Stomach (tissue), 9 donors: ENCODE data around the gene DEPDC1B. TPM values are rescaled to one million over a fixed set of nuclear protein-coding genes. Genes with fewer than 3 reads are reported as not detected.

ENCODE experiments used
- DNase-seq, 2 donors: peaks; one replicate each; pipeline versions ENCODE4 v3.0.0 to v3.0.0-alpha.2; 2013 to 2019
- H3K27ac ChIP-seq, 5 donors: fragments of 200-600 bp in 4 of 5; sonication (generic) in 4 of 5; one replicate each; pipeline ENCODE4 v1.5.1; 2013 to 2019; ENCODE audit warnings: mild to moderate bottlenecking in 1 of 5, moderate library complexity in 1 of 5
- H3K27me3 ChIP-seq, 3 donors: fragments of 200-600 bp; sonication (generic); one replicate each; pipeline ENCODE4 v1.5.1; 2017 to 2019; ENCODE audit warnings: mixed run types in 1 of 3
- H3K36me3 ChIP-seq, 4 donors: fragments of 200-600 bp; sonication (generic); 1 replicate in 3 of 4; 2 replicates in 1 of 4; pipeline ENCODE4 v1.5.1; 2016 to 2019
- H3K4me1 ChIP-seq, 4 donors: fragments of 200-600 bp; sonication (generic); one replicate each; pipeline ENCODE4 v1.5.1; 2016 to 2019
- H3K4me3 ChIP-seq, 4 donors: fragments of 200-600 bp; sonication (generic) in 3 of 4; one replicate each; pipeline ENCODE4 v1.5.1; 2016 to 2019; ENCODE audit warnings: mild to moderate bottlenecking in 1 of 4
- H3K9me3 ChIP-seq, 4 donors: fragments of 200-600 bp; sonication (generic); one replicate each; pipeline ENCODE4 v1.5.1; 2016 to 2019
- EP300 ChIP-seq: sonication (generic); formaldehyde crosslinking; IDR thresholded peaks from one replicate; pipeline ENCODE4 v1.6.1; 2017; ENCODE audit warnings: antibody characterized with exemption
- POLR2A ChIP-seq, 4 donors: fragments of 450-650 bp; IDR thresholded peaks; one replicate each; pipeline ENCODE4 v1.6.1; 2016; ENCODE audit warnings: antibody characterized with exemption in 4 of 4, control low read depth in 2 of 4, mild to moderate bottlenecking in 1 of 4, moderate library complexity in 1 of 4
- POLR2AphosphoS5 ChIP-seq, 3 donors: sonication (generic); formaldehyde crosslinking; IDR thresholded peaks; one replicate each; pipeline ENCODE4 v1.6.1; 2016; ENCODE audit warnings: antibody characterized with exemption in 3 of 3
- WGBS, 5 donors: extraction: QIAGEN DNeasy Blood & Tissue Kit in 3 of 5; methylation state at CpG; one replicate each; pipeline versions ENCODE4 v1.1.5 to v1.1.7; 2013 to 2018; 5-methylcytosine and 5-hydroxymethylcytosine counted together
- intact Hi-C: fragments of 100-400 bp; cut with DNase I; formaldehyde crosslinking; loops from one replicate; pipeline ENCODE4 v1.15.1; 2023; ENCODE audit warnings: low total_unique reads
- polyA plus RNA-seq, 3 donors: library from polyadenylated mRNA; stranded (reverse); fragments of 200-250 nt; gene quantifications; one replicate each; pipeline ENCODE4 v1.2.3, GENCODE V29; 2013
- total RNA-seq, 5 donors: library from RNA; depleted of rRNA; stranded (reverse); fragments of >200 nt; gene quantifications; one replicate each; pipeline versions ENCODE4 v1.1.0 to v1.2.3, GENCODE V29; 2014 to 2016
- TF ChIP-seq, protein P1 (sequence below), 7 experiments: fragments of 450-650 bp in 4 of 7; fragments of 200-600 bp in 3 of 7; sonication (generic) in 3 of 7; IDR thresholded peaks; one replicate each; pipeline ENCODE4 v1.5.1; 2016 to 2019; ENCODE audit warnings: antibody characterized with exemption in 7 of 7, control low read depth in 2 of 7, mild to moderate bottlenecking in 1 of 7
- donor health status: healthy with polysubstance abuse.
- donor health status: Bipolar disorder and iron deficiency.
- donor health status: healthy.

Gene DEPDC1B
- total and polyA plus RNA-seq, 8 donors: 0.14 to 40.6 (median 1.9) TPM; not detected in 1

DNA sequence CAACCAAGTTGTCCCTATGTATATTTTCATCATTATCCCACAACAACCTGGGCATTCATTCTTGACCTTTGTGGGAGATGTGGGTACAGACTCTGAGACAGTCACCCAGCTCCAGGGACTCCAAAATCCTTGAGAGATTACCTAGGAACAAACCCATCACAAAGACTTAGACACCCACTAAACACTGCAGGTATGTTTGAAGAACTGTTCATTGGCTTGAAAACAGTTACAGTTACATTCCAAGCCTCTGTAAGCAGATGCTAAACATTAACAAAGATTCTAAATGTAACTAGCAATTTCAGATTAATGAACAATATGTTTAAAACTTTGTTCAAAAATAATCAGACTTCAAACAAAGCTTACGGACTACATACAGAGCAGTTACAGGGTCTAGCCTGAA lies 24.7 kb downstream of the DEPDC1B start:
- Histone ChIP-seq H3K27me3 (no peaks in the 10 kb centered on the region), H3K9me3 (no peaks in the 10 kb centered on the region), H3K4me1 (peaks cover 0 to 30% (median 12%) of the 10 kb centered on the region in 4 donors), H3K4me3 (no peak overlapping the region), H3K27ac (no peak overlapping the region), H3K36me3 (no peaks in the 10 kb centered on the region)
- no peak for DNase-seq
- 58 to 80% (median 61%) methylated on average over 1 of the region's 1 CpG for whole genome bisulfite sequencing, 5 donors
- TF ChIP-seq POLR2AphosphoS5 (IDR thresholded peaks at IDR 0.05) (no peak), EP300 (no peak), POLR2A (IDR thresholded peaks at IDR 0.05) (no peak)
- TF ChIP-seq, protein P1, sequence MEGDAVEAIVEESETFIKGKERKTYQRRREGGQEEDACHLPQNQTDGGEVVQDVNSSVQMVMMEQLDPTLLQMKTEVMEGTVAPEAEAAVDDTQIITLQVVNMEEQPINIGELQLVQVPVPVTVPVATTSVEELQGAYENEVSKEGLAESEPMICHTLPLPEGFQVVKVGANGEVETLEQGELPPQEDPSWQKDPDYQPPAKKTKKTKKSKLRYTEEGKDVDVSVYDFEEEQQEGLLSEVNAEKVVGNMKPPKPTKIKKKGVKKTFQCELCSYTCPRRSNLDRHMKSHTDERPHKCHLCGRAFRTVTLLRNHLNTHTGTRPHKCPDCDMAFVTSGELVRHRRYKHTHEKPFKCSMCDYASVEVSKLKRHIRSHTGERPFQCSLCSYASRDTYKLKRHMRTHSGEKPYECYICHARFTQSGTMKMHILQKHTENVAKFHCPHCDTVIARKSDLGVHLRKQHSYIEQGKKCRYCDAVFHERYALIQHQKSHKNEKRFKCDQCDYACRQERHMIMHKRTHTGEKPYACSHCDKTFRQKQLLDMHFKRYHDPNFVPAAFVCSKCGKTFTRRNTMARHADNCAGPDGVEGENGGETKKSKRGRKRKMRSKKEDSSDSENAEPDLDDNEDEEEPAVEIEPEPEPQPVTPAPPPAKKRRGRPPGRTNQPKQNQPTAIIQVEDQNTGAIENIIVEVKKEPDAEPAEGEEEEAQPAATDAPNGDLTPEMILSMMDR (IDR thresholded peaks at IDR 0.05): no peak
- intact Hi-C loops: no loop called here

DNA sequence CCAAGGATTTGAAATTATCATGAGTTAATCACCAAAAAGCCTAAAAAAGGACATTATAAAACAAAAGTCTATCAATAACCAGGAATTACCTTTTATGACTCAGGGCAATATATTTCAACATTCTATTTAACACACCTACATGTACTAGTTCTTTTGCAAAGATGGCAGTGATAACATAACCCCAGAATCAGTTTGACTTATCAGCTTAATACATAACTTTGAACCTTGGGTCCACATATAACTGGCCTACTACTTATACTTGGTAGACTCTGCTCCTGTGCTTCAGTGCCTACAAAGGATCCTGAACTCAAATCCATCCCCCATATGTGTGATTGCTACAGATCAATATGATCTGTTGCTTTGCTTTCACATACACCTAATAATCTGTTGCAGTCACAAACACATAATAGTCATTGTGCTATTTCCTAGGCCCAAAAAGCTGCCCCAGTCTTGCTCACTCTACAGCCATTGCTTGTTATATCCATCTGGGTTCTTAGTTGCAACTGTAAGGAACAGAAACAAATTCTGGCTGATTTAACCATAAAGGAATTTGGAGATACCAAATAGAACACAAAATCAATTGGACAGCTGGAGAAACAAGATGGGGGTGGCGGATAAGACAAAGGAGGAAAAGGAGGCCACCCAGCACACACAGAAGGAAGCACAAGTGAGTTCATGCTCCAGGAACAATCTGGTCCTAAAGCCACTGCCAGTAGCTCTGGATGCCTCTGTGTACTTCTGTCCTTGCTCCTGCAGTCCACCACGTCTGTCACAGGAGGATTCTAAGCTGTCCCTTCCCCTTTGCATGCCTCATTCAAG lies 25.5 kb downstream of the DEPDC1B start:
- Histone ChIP-seq H3K4me3 (no peak overlapping the region), H3K4me1 (peaks cover 0 to 30% (median 13%) of the 10 kb centered on the region in 4 donors), H3K9me3 (no peaks in the 10 kb centered on the region), H3K27ac (no peak overlapping the region), H3K36me3 (no peaks in the 10 kb centered on the region), H3K27me3 (no peaks in the 10 kb centered on the region)
- no peak for TF ChIP-seq EP300
- no peak for TF ChIP-seq POLR2AphosphoS5 (IDR thresholded peaks at IDR 0.05)
- no peak for TF ChIP-seq POLR2A (IDR thresholded peaks at IDR 0.05)
- TF ChIP-seq, protein P1 (IDR thresholded peaks at IDR 0.05): no peak
- DNase-seq: no peak
- 69 to 83% (median 76%) methylated on average over 2 of the region's 2 CpGs for WGBS, 5 donors
- intact Hi-C loops: no loop called here

DNA sequence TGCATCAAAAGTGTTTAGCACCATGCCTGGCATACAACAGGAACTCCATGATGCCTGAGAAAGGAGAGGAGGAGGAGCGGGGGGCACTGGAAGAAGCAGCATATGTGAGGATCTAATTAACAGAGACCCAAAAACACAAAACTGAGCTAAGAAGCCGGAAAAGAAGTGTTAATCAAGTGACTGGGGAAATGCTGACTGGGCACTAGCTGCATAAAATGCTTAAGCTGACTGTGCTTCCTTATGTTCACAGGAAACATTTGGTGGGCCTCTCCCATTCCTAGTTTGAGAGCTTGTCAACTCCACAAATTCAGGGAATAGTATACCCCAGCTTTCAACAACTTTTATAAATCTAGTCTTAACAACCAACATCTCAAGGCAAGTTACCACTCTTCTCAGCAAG lies 26.6 kb downstream of the DEPDC1B start:
- Histone ChIP-seq H3K27me3 (no peaks in the 10 kb centered on the region), H3K27ac (peak overlapping the region in 1 of 5 donors; percentile 14), H3K9me3 (no peaks in the 10 kb centered on the region), H3K36me3 (no peaks in the 10 kb centered on the region), H3K4me1 (peaks cover 0 to 36% (median 14%) of the 10 kb centered on the region in 4 donors), H3K4me3 (no peak overlapping the region)
- 55 to 67% (median 63%) methylated on average over 2 of the region's 2 CpGs for WGBS, 5 donors
- DNase-seq: peak in 1 of 2 donors; percentile 51
- no peak for TF ChIP-seq POLR2AphosphoS5 (IDR thresholded peaks at IDR 0.05)
- TF ChIP-seq, protein P1 (IDR thresholded peaks at IDR 0.05): no peak
- TF ChIP-seq EP300: no peak
- TF ChIP-seq POLR2A (IDR thresholded peaks at IDR 0.05): no peak
- intact Hi-C loops: no loop called here

DNA sequence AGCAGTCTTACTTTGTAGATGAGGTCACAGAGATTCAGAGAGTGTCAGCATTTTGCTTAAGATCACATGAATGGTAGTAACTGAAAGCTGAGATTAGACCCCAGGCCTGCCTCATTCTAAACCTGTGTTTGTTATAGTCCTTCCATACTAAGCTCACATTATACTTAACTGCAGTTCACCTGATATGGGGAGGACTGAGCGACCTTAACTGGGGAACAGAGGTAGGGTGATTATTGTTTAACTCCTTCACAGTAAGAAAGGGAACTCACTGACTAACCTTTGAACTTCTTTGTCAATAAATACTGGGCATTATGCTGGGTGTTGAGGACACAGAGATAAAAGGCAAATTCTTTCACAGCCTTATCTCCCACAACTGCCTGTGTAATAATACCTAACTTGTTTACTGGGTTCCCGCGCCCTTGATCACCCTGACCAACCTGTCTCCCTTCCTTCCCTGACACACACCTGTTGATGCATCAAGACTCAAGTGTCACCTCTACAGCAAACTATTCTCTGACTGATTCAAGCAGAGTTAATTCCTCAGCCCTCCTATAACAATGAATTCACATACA lies 27.2 kb downstream of the DEPDC1B start:
- WGBS, 5 donors: 37 to 61% (median 41%) methylated on average over 3 of the region's 3 CpGs
- peak; percentile 34 to 63 for DNase-seq
- intact Hi-C loops: no loop called here
- Histone ChIP-seq H3K9me3 (no peaks in the 10 kb centered on the region), H3K36me3 (no peaks in the 10 kb centered on the region), H3K27me3 (no peaks in the 10 kb centered on the region), H3K4me1 (peaks cover 0 to 36% (median 14%) of the 10 kb centered on the region in 4 donors), H3K27ac (peak overlapping the region in 3 of 5 donors; percentile 14 to 39 (median 17)), H3K4me3 (no peak overlapping the region)
- peak in 2 of 3 donors; percentile 30 for TF ChIP-seq POLR2AphosphoS5 (IDR thresholded peaks at IDR 0.05)
- no peak for TF ChIP-seq POLR2A (IDR thresholded peaks at IDR 0.05)
- TF ChIP-seq, protein P1 (IDR thresholded peaks at IDR 0.05): no peak
- TF ChIP-seq EP300: no peak
